Activated naive CD4-positive, alpha-beta T cell treated with anti-CD3 and anti-CD28 coated beads, Interleukin-2, amount 50 U/mL, for 24 hours (primary cell): ENCODE data around the gene DYNC2H1.

Experiments
- H3K27ac Mint-ChIP-seq: one replicate; pipeline ENCODE4 v1.8.0; 2021; ENCODE audit warnings: mild to moderate bottlenecking, mixed read lengths
- H3K27me3 Mint-ChIP-seq: one replicate; pipeline ENCODE4 v1.8.0; 2021; ENCODE audit warnings: mixed read lengths
- H3K36me3 Mint-ChIP-seq: one replicate; pipeline ENCODE4 v1.8.0; 2021; ENCODE audit warnings: mixed read lengths
- H3K4me1 Mint-ChIP-seq: one replicate; pipeline ENCODE4 v1.8.0; 2021; ENCODE audit warnings: mixed read lengths
- H3K4me3 Mint-ChIP-seq: one replicate; pipeline ENCODE4 v1.8.0; 2021; ENCODE audit warnings: mild to moderate bottlenecking, mixed read lengths
- H3K9me3 Mint-ChIP-seq: one replicate; pipeline ENCODE4 v1.8.0; 2021; ENCODE audit warnings: mixed read lengths

Gene DYNC2H1

DNA sequence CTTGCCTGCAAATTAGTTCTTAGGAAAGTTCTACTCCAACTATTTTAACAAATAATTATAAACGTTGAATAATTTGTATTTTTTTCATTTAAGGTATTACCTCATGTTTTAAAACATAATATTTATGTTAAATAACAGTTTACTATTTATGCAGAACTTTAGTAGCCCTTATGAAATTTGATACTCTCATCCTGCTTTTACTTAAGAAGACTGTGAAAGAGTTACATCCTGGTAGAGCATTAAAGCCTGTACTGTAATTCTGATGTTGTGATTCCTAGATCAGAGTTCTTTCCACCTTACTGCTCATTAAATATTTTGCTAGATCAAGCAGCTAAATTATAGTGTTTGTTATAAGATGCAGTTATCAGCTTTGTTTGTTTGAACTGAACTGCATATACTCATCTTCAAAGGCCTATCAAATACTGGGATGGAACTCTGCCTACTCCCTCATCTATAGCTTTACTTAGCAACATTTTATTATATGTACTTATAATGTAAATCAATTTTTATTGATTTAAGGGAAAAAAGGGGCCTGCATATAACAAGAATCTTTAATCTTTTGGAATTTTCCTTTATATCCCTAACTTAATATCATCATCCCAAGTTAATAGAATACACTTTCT is 304.2 kb downstream of the DYNC2H1 start:
- Mint-ChIP-seq H3K27me3 (no peaks in the 10 kb centered on the region), H3K27ac (no peak overlapping the region), H3K4me1 (no peaks in the 10 kb centered on the region), H3K9me3 (peaks cover 5% of the 10 kb centered on the region), H3K4me3 (no peak overlapping the region), H3K36me3 (no peaks in the 10 kb centered on the region)

- no peak overlapping the region for H3K27ac Mint-ChIP-seq
- no peak overlapping the region for H3K4me3 Mint-ChIP-seq
- no peaks in the 10 kb centered on the region for H3K36me3 Mint-ChIP-seq
Measured at GRCh38 chr11:103418014-103418413, 308.8 kb downstream of the DYNC2H1 start.

GRCh38 chr11:103420593-103420992 is 311.4 kb downstream of the DYNC2H1 start:
- H3K4me3 Mint-ChIP-seq: no peak overlapping the region
- no peak overlapping the region for H3K27ac Mint-ChIP-seq
- no peaks in the 10 kb centered on the region for H3K4me1 Mint-ChIP-seq
- H3K27me3 Mint-ChIP-seq: no peaks in the 10 kb centered on the region
- peaks cover 14% of the 10 kb centered on the region for H3K9me3 Mint-ChIP-seq
- H3K36me3 Mint-ChIP-seq: no peaks in the 10 kb centered on the region

More at GRCh38 chr11:103418014-103418413, 308.8 kb downstream of the DYNC2H1 start:
- peaks cover 19% of the 10 kb centered on the region for H3K9me3 Mint-ChIP-seq
- H3K4me1 Mint-ChIP-seq: no peaks in the 10 kb centered on the region
- H3K27me3 Mint-ChIP-seq: no peaks in the 10 kb centered on the region

DNA sequence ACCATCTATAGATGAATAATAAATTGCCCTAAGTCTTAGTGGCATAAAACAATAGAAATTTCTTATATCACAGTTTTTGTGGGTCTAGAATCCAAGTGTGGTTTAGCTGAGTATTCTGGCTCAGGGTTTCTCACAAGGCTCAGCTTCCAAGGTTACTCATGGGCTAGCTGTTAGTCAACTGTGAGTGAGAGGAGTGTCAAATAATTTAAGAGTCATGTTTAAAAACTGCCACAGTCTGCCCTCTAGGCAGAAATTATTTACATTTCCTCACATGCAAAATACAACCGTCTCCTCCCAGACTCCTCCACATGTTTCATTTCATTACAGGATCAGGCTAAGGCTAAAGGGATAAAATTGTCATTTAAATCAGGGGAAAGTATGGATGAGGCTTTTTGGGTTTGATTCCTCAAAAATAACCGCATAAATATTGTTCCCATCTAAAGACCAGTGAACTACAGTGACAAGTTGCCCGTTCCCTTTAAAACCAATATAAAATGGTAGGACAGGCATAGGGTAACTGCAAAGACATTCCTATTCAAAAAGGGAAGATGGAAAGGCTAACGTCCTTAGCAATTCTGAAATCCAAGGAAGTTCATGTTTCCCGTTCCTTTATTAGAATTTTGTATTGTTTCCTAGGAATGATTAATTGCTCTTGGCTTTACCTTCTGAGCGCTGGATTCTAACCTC is 324.3 kb downstream of the DYNC2H1 start:
- Mint-ChIP-seq H3K4me1 (no peaks in the 10 kb centered on the region), H3K4me3 (no peak overlapping the region), H3K36me3 (no peaks in the 10 kb centered on the region), H3K27ac (no peak overlapping the region), H3K27me3 (no peaks in the 10 kb centered on the region), H3K9me3 (no peaks in the 10 kb centered on the region)

DNA sequence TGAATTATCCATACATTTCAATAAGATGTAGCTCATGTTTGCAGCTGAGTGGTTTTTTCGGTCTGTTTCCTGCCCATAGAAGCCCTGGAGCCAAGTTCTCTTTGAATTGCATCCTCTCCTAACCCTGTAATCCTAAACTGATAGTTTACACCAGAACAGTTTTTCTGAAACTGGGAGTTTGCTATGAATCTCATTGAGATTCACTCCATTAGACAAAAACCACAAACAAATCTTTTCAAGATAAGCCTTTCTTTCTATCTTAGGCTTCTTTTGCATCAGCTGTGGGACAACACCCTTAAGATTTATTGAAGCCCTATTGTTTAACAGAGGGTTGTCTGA is 324.8 kb downstream of the DYNC2H1 start:
- H3K4me1 Mint-ChIP-seq: no peaks in the 10 kb centered on the region

GRCh38 chr11:103436131-103436770 is 327.0 kb downstream of the DYNC2H1 start:
- Mint-ChIP-seq H3K27ac (no peak overlapping the region), H3K9me3 (no peaks in the 10 kb centered on the region), H3K36me3 (no peaks in the 10 kb centered on the region), H3K4me3 (no peak overlapping the region), H3K4me1 (no peaks in the 10 kb centered on the region), H3K27me3 (no peaks in the 10 kb centered on the region)

More for the DNA sequence above, 324.8 kb downstream of the DYNC2H1 start:
- Mint-ChIP-seq H3K27me3 (no peaks in the 10 kb centered on the region), H3K27ac (no peak overlapping the region), H3K9me3 (no peaks in the 10 kb centered on the region), H3K4me3 (no peak overlapping the region), H3K36me3 (no peaks in the 10 kb centered on the region)

- H3K4me3 Mint-ChIP-seq: no peak overlapping the region
- H3K4me1 Mint-ChIP-seq: no peaks in the 10 kb centered on the region
- H3K36me3 Mint-ChIP-seq: no peaks in the 10 kb centered on the region
- no peak overlapping the region for H3K27ac Mint-ChIP-seq
- no peaks in the 10 kb centered on the region for H3K27me3 Mint-ChIP-seq
- H3K9me3 Mint-ChIP-seq: no peaks in the 10 kb centered on the region
Measured at GRCh38 chr11:103441021-103441420, 331.8 kb downstream of the DYNC2H1 start.

- peak overlapping the region; percentile 12 for H3K27ac Mint-ChIP-seq
- H3K4me1 Mint-ChIP-seq: no peaks in the 10 kb centered on the region
- H3K4me3 Mint-ChIP-seq: no peak overlapping the region
- no peaks in the 10 kb centered on the region for H3K9me3 Mint-ChIP-seq
- no peaks in the 10 kb centered on the region for H3K36me3 Mint-ChIP-seq
- H3K27me3 Mint-ChIP-seq: no peaks in the 10 kb centered on the region
Measured at GRCh38 chr11:103448966-103449365, 339.7 kb downstream of the DYNC2H1 start.

- no peaks in the 10 kb centered on the region for H3K27me3 Mint-ChIP-seq
- H3K27ac Mint-ChIP-seq: no peak overlapping the region
- H3K4me3 Mint-ChIP-seq: no peak overlapping the region
- H3K9me3 Mint-ChIP-seq: no peaks in the 10 kb centered on the region
- no peaks in the 10 kb centered on the region for H3K4me1 Mint-ChIP-seq
- H3K36me3 Mint-ChIP-seq: no peaks in the 10 kb centered on the region
Measured at GRCh38 chr11:103450241-103450640, 341.0 kb downstream of the DYNC2H1 start.

GRCh38 chr11:103453126-103453525 is 343.9 kb downstream of the DYNC2H1 start:
- H3K27ac Mint-ChIP-seq: no peak overlapping the region
- H3K9me3 Mint-ChIP-seq: no peaks in the 10 kb centered on the region
- H3K36me3 Mint-ChIP-seq: no peaks in the 10 kb centered on the region
- no peaks in the 10 kb centered on the region for H3K4me1 Mint-ChIP-seq
- H3K27me3 Mint-ChIP-seq: no peaks in the 10 kb centered on the region
- no peak overlapping the region for H3K4me3 Mint-ChIP-seq

- H3K4me1 Mint-ChIP-seq: no peaks in the 10 kb centered on the region
- H3K9me3 Mint-ChIP-seq: no peaks in the 10 kb centered on the region
- no peaks in the 10 kb centered on the region for H3K36me3 Mint-ChIP-seq
- H3K4me3 Mint-ChIP-seq: no peak overlapping the region
- H3K27ac Mint-ChIP-seq: no peak overlapping the region
- H3K27me3 Mint-ChIP-seq: no peaks in the 10 kb centered on the region
Measured at GRCh38 chr11:103453915-103454709, 344.9 kb downstream of the DYNC2H1 start.

GRCh38 chr11:103464420-103464819 is 355.2 kb downstream of the DYNC2H1 start:
- no peaks in the 10 kb centered on the region for H3K27me3 Mint-ChIP-seq
- H3K9me3 Mint-ChIP-seq: no peaks in the 10 kb centered on the region
- H3K27ac Mint-ChIP-seq: no peak overlapping the region
- H3K4me3 Mint-ChIP-seq: no peak overlapping the region
- H3K4me1 Mint-ChIP-seq: no peaks in the 10 kb centered on the region
- H3K36me3 Mint-ChIP-seq: no peaks in the 10 kb centered on the region

DNA sequence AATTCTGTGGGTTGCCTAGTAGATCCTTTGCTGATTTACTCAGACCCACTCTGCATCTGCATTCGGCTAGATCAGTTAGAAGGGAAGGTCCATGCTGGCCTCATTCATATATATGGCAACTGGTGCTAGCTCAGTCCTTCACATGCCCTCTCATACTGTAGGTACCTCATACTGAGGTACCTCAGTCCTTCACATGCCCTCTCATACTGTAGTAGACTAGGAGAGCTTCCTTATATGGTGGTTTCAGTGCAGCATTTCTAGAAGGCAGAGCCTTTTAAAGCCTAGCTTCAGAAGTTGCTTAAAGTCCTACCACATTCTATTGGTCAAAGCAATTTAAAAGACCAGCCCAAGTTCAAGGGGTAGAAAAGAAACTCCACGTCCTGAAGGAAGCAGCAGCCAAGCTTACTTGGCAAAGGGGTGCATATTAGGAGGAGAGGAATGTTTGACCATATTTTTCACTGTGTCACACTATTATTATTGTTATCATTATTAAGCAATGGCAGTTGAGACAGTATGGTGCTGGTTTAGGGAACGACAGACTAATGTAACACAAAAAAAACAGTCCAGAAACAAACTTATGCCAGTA is 356.4 kb downstream of the DYNC2H1 start:
- Mint-ChIP-seq H3K9me3 (no peaks in the 10 kb centered on the region), H3K4me1 (no peaks in the 10 kb centered on the region), H3K4me3 (no peak overlapping the region), H3K27ac (no peak overlapping the region), H3K36me3 (no peaks in the 10 kb centered on the region), H3K27me3 (no peaks in the 10 kb centered on the region)

DNA sequence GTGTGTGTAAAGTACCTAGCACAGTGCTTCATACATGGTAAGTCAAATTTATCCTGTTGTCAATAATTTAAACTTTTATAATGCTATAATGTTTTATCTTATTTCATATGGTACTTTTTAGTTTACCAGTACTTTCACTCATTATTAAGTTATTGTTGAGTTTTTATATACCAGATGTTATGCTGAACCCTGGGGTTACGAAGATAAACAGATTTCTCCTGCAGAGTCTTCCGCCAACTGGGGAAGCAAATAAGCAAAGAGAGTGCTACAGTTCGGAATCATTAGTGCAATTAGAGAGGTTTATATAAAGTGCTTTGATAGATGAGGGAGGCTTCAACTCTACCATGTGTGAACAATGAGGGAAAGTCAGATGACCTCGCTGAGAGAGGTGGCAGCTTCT is 362.3 kb downstream of the DYNC2H1 start:
- no peak overlapping the region for H3K27ac Mint-ChIP-seq
- H3K9me3 Mint-ChIP-seq: no peaks in the 10 kb centered on the region
- H3K36me3 Mint-ChIP-seq: no peaks in the 10 kb centered on the region
- no peaks in the 10 kb centered on the region for H3K27me3 Mint-ChIP-seq
- no peaks in the 10 kb centered on the region for H3K4me1 Mint-ChIP-seq
- no peak overlapping the region for H3K4me3 Mint-ChIP-seq

- no peaks in the 10 kb centered on the region for H3K27me3 Mint-ChIP-seq
- H3K4me3 Mint-ChIP-seq: no peak overlapping the region
- H3K9me3 Mint-ChIP-seq: no peaks in the 10 kb centered on the region
- no peaks in the 10 kb centered on the region for H3K36me3 Mint-ChIP-seq
- no peak overlapping the region for H3K27ac Mint-ChIP-seq
- no peaks in the 10 kb centered on the region for H3K4me1 Mint-ChIP-seq
Measured at GRCh38 chr11:103476874-103477273, 367.6 kb downstream of the DYNC2H1 start.
